Eye (tissue), 1 donor: ENCODE measurements around the gene RHOBTB1.
"Not testable (repeated sequence)": the region's sequence is repeated elsewhere in the genome, so short reads cannot be mapped to it uniquely, and the experiment has no call there.

Experiments used
- DNase-seq: peaks from one replicate; pipeline ENCODE4 v3.0.0-alpha.2; 2015

Gene RHOBTB1

GRCh38 chr10:60940446-60940845 is 3.5 kb downstream of the RHOBTB1 start:
- no peak for DNase-seq

DNA sequence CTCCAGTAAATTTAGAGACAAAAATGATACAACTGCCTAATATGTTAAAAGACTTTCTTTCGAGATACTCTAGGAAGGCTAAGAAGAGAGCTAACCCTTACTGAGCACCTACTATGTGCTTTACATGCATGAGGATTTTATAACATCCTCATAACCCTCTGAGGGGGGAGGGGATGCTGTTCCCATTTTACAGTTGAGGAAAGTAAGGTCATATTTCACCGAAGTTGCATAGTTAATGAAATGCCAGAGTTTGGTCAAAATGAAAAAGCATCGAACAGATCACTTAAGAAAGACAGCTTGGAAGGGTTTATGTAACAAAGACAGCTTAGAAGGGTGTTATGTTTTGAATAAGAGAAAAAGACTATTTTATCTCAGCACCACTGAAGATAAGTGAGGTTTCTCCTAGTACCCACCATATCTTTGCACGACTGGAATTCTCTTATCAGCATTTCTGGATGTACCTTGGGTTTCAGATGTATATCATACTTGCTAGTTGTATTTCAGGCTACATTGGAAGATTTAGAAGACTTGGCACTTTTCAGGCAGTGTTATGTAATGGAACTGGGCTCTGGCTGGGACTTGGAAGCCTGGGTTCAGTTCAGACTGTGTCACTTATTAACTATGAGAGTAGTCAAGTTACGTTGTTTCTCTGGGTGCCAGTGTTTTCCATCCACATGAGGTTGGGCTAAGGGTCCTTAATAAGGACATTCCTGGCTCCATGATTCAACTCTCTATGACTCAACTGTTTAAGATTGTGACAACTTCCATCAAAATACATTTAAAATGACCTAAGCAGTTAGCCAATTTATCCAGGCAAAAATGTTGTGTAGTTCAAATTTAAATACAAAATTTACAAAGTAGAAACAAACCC is 6.0 kb downstream of the RHOBTB1 start:
- DNase-seq: no peak

GRCh38 chr10:60937022-60937421 is 7.0 kb downstream of the RHOBTB1 start:
- no peak for DNase-seq

DNA sequence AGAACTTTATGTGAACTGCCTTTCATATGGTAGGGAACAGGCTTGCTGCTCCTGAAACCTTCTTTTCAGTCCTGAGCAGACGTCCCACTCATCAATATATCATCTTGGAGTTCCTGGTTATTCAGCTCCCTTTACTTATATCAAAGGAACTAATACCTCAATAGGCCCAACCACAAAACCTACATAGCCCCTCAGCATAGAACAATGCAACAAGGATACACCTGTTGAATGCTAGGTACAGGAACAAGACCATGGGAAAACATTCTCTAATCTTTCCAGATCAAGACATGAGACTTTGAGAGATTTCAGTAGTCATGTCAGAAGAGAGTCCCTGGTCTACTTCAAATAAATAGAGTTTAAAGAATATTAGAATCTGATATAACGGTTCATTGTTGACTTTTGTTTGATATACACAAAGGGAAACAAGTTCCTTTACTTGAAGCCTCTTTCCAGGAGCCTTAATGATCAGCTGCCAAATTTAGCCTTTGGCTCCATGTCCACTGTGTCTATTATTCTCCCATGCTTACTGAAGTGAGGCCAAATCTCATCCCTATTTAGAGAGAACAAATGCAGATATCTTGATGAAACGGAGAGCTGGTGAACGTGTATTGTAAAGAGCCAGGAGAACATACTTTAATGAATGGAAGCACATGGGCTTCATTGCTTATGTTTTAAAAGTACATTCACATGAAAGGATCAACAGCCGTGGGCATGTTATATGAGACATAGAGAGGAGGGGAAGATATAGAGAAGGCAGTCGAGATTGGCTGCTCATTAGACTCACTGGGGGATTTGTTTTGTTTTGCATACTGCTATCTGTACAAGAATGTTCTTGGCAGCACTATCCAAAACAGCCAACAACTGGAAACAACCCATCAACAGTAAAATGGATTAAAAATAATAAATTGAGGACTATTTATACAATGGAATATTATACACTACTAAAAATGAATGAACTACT is 9.5 kb downstream of the RHOBTB1 start:
- peak; percentile 28 for DNase-seq

GRCh38 chr10:60932756-60933155 is 11.2 kb downstream of the RHOBTB1 start:
- DNase-seq: no peak

GRCh38 chr10:60930237-60930636 is 13.7 kb downstream of the RHOBTB1 start:
- no peak for DNase-seq

GRCh38 chr10:60921633-60922032 is 22.4 kb downstream of the RHOBTB1 start:
- DNase-seq: no peak

DNA sequence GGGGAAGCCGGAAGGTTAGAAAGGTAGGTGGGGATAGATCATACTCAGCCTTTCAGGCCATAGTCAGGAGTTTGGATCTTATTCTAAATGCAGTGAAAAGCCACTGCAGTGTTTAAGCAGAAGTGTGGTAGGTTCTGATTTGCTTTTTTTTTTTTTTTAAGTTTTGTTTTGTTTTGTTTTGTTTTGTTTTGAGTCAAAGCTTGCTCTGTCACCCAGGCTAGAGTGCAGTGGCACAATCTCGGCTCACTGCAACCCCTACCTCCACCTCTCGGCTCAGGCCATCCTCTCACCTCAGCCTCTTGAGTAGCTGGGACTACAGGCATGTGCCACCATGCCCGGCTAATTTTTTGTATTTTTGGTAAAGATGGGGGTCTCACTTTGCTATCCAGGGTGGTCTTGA is 23.5 kb downstream of the RHOBTB1 start:
- no peak for DNase-seq

DNA sequence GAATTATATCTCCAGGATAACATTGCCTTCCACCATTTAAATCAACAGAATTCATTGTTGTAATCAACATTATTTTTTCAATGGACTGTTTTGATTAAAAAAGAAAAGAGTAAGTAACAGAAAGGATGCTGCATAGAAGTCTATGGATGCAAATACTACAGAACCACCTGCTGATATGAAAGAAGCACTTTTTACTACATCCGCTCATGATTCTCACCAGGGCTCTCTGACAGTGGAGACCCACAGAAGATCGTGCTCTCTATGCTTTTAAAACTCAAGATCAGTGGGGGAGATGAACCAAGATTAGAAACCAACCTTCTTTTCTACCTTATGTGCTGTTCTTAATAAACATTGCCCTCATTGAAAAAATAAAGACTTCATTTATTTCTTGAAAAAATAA is 24.4 kb downstream of the RHOBTB1 start:
- no peak for DNase-seq

DNA sequence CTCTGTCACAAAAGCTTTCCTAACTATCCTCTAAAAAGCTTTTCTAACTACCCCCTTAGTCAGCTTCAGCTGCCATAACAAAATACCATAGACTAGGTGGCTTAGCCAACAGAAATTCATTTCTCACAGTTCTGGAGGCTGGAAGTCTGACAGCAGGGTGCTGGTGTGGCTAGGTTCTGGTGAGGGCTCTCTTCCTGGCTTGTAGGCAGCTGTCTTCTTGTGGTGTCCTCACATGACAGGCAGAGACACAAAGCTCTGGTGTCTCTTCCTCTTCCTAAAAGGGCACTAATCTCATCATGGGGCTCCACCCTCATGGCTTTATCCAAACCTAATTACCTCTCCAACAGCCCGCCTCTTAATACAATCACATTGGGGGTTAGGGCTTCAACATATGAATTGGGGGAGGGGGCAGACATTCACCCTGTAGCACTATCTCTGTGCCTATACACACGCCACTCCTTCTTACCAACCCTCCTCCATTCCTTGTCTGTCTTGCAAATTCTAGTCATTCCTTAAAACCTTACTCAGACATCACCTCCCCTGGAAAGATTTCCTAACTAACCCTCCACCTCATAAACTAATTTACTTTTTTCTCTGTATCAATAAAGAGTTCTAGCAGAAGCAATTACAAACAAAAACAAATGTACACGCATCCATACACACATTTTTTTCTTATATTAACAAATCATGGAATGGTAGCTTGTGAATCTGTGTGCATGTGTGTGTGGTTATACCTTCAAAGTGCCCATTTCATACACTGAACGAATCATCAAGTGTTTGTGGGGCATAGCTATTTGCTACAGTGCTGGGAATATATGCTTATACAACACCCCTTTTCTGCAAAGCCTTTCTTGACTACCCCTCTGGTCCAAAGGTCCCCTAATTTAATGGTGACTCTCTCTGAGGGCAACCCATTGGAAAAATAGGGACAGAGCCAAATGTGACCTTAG is 26.4 kb downstream of the RHOBTB1 start:
- DNase-seq: no peak

DNA sequence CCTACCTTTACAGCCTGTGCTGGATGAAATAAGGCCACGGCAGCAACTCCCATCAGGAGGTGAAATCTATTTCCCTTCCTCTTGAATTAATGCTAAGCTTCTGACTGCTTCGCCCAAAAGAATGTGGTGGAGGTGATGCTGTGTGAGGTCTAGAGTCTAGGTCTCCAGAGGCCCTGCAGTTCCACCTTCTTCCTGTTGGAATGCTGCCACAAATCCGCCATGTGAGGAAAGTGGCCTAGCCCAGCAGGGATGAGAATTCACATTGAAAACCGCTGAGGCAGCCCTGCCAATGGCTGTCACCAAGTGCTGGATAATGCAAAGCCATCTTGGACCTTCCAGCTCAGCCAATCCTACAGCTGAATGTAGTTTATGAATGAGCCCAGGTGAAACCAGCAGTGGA is 28.0 kb downstream of the RHOBTB1 start:
- no peak for DNase-seq

DNA sequence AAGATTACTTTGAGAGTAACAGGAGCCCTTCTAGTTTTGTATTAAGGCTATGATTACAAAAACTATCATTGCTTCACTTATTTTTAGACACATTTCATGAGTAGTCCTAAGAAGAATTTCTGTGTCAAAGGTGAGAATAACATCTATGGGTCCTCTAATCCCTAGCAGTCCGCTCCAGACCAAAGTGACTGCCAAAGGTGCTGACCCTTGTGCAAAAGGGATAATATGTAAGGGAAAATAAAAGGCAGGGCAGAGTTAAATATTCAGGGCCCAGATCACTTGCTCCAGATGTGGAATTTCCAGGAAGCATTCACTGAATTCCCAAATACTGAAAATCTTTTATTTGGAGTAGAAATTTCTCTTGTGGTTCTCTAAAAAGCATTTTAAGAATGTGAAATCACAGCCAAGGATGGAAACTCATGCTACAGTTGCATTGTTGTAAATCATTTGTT is 29.3 kb downstream of the RHOBTB1 start:
- peak; percentile 39 for DNase-seq

DNA sequence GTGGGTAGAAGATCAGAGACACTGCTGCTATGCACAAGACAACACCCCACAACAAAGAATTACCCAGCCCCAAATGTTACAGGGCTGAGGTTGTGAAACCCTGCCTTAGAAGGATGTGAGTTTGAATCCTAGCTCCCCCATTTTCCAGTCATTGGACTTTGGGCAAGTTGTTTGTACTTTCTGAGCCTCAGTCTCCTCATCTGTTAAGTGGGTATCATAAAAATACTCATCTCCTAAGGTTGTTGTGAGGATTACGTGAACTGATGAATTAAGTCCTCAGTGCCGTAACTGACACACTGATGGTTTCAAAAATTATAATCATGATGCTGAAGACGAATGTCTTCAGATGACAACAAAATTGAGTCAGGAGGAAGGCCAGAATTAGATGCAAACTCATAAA is 30.3 kb downstream of the RHOBTB1 start:
- no peak for DNase-seq

GRCh38 chr10:60913071-60913470 is 30.9 kb downstream of the RHOBTB1 start:
- DNase-seq: no peak

DNA sequence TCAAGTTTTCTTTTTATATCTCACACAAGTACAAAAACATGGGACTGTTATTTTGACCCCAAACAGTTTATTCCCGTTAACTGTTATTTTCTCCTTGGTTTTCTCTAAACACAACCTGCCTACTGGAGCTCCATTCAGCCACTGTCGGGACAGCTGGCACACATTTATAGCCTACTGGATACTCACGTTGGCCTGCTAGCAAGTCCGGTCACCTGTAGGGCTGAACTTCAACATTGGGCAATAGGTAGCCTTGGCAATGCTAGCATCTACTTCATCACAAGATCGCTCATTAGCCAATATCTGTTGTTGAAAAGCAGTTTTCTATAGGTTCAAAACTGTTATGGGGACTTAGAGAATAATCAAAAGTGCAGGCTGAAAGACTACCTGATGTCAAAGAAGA is 32.3 kb downstream of the RHOBTB1 start:
- no peak for DNase-seq

GRCh38 chr10:60911216-60911615 is 32.8 kb downstream of the RHOBTB1 start:
- no peak for DNase-seq

DNA sequence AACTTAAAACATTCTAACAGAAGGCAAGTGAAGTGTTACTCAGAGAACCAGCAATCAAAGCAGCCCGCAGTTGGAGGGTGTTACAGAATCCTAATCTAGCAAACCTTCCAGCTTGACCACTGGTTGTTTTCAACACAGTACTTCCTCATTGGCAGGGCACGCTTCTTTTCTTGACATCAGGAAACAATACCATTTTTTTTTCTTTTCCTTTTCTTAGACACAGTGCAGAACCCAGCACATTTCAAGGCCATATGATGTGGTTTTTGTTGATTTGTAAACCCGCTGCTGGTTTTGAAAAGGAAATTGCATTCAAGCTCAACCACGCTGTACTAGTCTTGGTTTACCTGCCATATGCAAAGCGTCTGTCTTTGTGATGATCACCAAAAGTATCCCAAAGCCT is 33.4 kb downstream of the RHOBTB1 start:
- DNase-seq: no peak

- DNase-seq: no peak
These were observed 35.1 kb downstream of the RHOBTB1 start for GRCh38 chr10:60908896-60909295.

- DNase-seq: no peak
These were observed 36.0 kb downstream of the RHOBTB1 start for GRCh38 chr10:60908031-60908430.

DNA sequence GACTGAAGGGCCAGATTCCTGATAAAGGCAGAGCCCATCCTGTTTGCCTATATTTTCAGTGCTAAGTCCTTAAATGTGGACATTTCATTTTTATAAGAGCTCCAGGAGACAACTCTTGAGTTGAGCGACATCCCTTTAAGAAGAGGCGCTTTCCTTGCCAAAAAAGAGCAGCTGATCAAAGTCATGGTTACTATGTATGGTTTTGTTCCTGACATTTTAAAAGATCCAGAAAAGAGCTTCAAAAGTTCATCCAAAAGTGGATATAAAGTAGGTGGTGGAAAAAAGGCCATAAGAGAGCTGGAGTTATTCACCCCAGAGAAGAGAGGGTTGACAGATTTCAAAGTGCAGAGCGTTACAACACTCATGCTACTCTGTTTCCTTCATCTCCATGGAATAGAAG is 36.7 kb downstream of the RHOBTB1 start:
- DNase-seq: no peak

DNA sequence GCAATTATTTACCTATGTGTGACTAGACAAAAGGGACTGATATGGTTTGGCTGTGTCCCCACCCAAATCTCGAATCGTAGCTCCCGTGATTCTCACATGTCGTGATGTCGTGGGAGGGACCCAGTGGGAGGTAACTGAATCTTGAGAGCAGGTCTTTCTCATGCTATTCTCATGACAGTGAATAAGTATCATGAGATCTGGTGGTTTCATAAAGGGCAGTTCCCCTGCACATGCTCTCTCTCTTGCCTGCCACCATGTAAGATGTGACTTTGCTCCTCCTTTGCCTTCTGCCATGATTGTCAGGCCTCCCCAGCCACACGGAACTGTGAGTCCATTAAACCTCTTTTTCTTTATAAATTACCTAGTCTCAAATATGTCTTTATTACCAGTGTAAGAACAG is 37.2 kb downstream of the RHOBTB1 start:
- DNase-seq: not testable (repeated sequence)

- no peak for DNase-seq
These were observed 37.6 kb downstream of the RHOBTB1 start for GRCh38 chr10:60906411-60906810.

DNA sequence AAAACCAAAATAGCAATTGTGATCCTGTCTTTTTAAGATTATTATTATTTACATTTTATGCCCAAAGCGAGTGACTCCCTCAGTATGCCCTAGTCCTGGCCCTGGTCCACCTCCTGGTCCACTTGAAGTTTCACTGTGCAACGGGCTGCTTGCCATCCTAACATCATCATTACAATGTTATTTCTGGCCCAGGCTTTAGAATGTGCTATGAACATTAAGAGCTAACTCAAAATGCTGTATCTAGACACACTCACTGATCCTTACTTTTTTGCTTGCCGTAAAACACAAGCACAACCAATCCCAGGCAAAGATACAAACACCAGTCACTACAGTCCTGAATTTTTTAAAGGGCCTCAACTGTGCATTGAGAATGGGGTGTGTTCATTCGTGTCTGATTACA is 38.4 kb downstream of the RHOBTB1 start:
- DNase-seq: no peak
